Activated T-cell treated with anti-CD3 and anti-CD28 coated beads, Interleukin-2, amount 50 U/mL, for 4 hours (primary cell): ENCODE data around the gene ANTXRL. TPM values are rescaled to one million over a fixed set of nuclear protein-coding genes. Genes with fewer than 3 reads are reported as not detected.
"Not testable (repeated sequence)": the region's sequence is repeated elsewhere in the genome, so short reads cannot be mapped to it uniquely, and the experiment has no call there.

Experiments
- ATAC-seq, 2 donors: fragments of 200-7000 bp; cut with Tn5 transposase; one replicate each; pipeline ENCODE4 v1.10.0; 2021
- DNase-seq: peaks from one replicate; pipeline ENCODE4 v3.0.0-alpha.2; 2020
- H3K27me3 Mint-ChIP-seq: one replicate; pipeline ENCODE4 v1.8.0; 2021; ENCODE audit warnings: low read depth, mixed read lengths
- H3K36me3 Mint-ChIP-seq: one replicate; pipeline ENCODE4 v1.8.0; 2022; ENCODE audit warnings: mixed read lengths; ENCODE audit not compliant: insufficient read depth
- H3K4me1 Mint-ChIP-seq: one replicate; pipeline ENCODE4 v1.8.0; 2021; ENCODE audit warnings: low read depth, mixed read lengths
- H3K4me3 Mint-ChIP-seq: one replicate; pipeline ENCODE4 v1.8.0; 2021; ENCODE audit warnings: mild to moderate bottlenecking, moderate library complexity, mixed read lengths
- H3K9me3 Mint-ChIP-seq: one replicate; pipeline ENCODE4 v1.8.0; 2021; ENCODE audit warnings: mixed read lengths
- total RNA-seq, 3 donors: library from RNA; stranded (reverse); gene quantifications; one replicate each; pipeline ENCODE4 v1.2.1, GENCODE V29; 2021

Gene ANTXRL
- total RNA-seq, 3 donors from 2014 or later: not detected

- Mint-ChIP-seq H3K4me3 (peak overlapping the region; percentile 74), H3K4me1 (peaks cover 23% of the 10 kb centered on the region), H3K27me3 (peaks cover 14% of the 10 kb centered on the region)
- not testable (repeated sequence) for DNase-seq, H3K36me3 Mint-ChIP-seq, H3K9me3 Mint-ChIP-seq
- ATAC-seq: peak; percentile 6 to 9
Measured at GRCh38 chr10:46282421-46282831, 4.4 kb upstream of the ANTXRL start.

- H3K27me3 Mint-ChIP-seq: peaks cover 14% of the 10 kb centered on the region
- ATAC-seq (peak; percentile 75 to 84), DNase-seq (peak; percentile 51)
- no peaks in the 10 kb centered on the region for H3K36me3 Mint-ChIP-seq
- H3K4me3 Mint-ChIP-seq: peak overlapping the region; percentile 90
- H3K9me3 Mint-ChIP-seq: no peaks in the 10 kb centered on the region
- peaks cover 23% of the 10 kb centered on the region for H3K4me1 Mint-ChIP-seq
Measured at GRCh38 chr10:46282842-46283574, 3.8 kb upstream of the ANTXRL start.

- Mint-ChIP-seq H3K4me1 (peaks cover 23% of the 10 kb centered on the region), H3K4me3 (peak overlapping the region; percentile 90), H3K9me3 (no peaks in the 10 kb centered on the region), H3K36me3 (no peaks in the 10 kb centered on the region), H3K27me3 (peaks cover 14% of the 10 kb centered on the region)
- ATAC-seq: no peak
- DNase-seq: no peak
Measured at GRCh38 chr10:46283580-46284285, 3.1 kb upstream of the ANTXRL start.

GRCh38 chr10:46284286-46285229 is 2.2 kb upstream of the ANTXRL start:
- Mint-ChIP-seq H3K36me3 (no peaks in the 10 kb centered on the region), H3K27me3 (peaks cover 14% of the 10 kb centered on the region), H3K4me1 (peaks cover 23% of the 10 kb centered on the region), H3K9me3 (no peaks in the 10 kb centered on the region), H3K4me3 (peak overlapping the region; percentile 90)
- DNase-seq: peak; percentile 58
- ATAC-seq: peak; percentile 87 to 88

- Mint-ChIP-seq H3K4me1 (peaks cover 23% of the 10 kb centered on the region), H3K4me3 (peak overlapping the region; percentile 90), H3K9me3 (no peaks in the 10 kb centered on the region), H3K36me3 (no peaks in the 10 kb centered on the region), H3K27me3 (peaks cover 14% of the 10 kb centered on the region)
- ATAC-seq: no peak
- DNase-seq: no peak
Measured at GRCh38 chr10:46285300-46285699, 1.5 kb upstream of the ANTXRL start.

DNA sequence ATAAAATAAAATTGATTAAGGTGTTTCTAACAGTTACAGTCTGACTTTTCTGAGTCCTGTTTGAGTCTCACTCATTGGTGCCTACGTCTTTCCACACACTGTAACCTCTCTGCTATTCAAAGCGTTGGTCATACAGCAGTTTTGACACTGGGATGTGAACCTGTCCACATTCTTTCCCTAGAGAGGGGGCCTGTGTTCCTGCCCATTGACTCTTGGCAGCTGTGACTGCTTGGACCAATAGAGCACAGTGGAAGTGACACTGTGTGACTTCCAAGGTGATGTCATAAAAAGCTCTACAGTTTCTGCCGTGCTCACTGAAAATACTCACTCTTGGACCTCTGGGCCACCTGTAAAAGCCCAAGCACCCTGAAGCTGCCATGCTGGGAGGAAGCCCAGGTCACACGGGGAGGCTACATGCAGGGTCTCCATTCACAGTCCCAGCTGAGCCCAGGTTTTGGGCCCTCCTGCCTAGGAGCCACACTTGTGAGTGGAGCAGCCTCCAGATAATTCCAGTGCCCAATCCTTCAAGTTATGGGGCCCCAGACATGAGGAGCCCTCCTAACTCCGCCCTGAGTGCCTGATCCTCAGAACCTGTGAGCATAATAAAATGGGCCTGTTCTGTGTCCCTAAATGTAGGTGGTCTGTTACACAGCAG is 704 bp upstream of the ANTXRL start:
- H3K36me3 Mint-ChIP-seq: no peaks in the 10 kb centered on the region
- ATAC-seq: no peak
- peaks cover 23% of the 10 kb centered on the region for H3K4me1 Mint-ChIP-seq
- peak; percentile 2 for DNase-seq
- H3K9me3 Mint-ChIP-seq: no peaks in the 10 kb centered on the region
- peak overlapping the region; percentile 47 for H3K4me3 Mint-ChIP-seq
- H3K27me3 Mint-ChIP-seq: peaks cover 14% of the 10 kb centered on the region

DNA sequence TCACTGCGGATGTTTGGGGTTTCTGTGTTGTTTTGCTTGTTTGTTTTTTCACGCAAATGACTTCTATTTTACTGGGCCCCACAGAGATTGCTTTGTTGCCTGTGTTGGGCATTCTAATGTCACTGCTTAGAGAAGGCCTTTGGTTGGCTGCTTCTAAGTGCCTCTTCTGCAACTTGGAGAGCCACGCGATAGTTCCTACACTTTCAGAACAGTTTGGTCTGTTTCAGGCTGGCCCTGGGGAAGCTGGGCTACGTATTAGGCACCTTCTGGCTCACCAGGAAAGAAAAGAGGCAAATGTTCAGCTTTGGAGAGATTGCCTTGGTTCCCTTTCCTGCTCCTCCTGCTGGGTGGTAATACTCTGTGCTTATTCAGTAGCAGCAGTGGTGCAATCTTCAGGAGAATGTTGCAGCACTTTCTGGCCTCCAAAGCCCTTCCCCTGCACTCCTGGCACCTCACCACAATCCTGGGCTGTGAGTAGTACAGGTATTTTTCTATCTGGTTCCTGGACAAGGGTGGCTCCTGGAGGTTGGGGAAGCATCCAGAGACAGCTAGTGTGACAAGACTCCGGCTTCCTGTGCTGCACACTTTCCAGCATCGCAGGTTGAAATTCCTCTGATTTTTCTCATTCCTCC is 1.2 kb downstream of the ANTXRL start:
- Mint-ChIP-seq H3K36me3 (no peaks in the 10 kb centered on the region), H3K9me3 (no peaks in the 10 kb centered on the region), H3K4me3 (no peak overlapping the region), H3K4me1 (peaks cover 17% of the 10 kb centered on the region), H3K27me3 (peaks cover 8% of the 10 kb centered on the region)
- ATAC-seq (no peak), DNase-seq (no peak)

- DNase-seq (no peak), ATAC-seq (no peak)
- no peaks in the 10 kb centered on the region for H3K9me3 Mint-ChIP-seq
- peaks cover 7% of the 10 kb centered on the region for H3K27me3 Mint-ChIP-seq
- peaks cover 10% of the 10 kb centered on the region for H3K4me1 Mint-ChIP-seq
- no peaks in the 10 kb centered on the region for H3K36me3 Mint-ChIP-seq
- no peak overlapping the region for H3K4me3 Mint-ChIP-seq
Measured at GRCh38 chr10:46288601-46289206, 1.9 kb downstream of the ANTXRL start.

DNA sequence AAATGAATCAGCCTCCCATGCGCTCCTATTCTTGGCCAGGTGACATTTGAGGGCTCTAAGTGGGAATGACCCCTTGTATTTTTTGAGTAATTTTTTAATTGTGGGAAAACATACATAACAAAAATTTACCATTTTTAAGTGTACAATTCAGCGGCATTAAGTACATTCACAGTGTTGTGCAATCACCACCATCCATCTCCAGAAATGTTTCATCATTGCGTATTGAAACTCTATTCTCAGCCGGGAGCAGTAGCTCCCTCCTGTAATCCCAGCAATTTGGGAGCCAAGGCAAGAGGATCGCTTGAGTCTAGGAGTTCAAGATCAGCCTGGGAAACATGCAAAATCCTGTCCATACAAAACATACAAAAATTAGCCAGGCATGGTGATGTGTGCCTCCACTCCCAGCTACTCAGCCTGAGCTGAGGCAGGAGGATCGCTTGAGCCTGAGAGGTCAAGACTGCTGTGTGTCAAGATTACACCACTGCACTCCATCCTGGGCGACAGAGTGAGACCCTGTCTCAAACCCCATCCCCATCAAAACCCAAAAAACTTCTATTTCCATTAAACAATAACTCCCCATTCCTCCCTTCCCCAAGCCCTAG is 2.5 kb downstream of the ANTXRL start:
- H3K36me3 Mint-ChIP-seq: no peaks in the 10 kb centered on the region
- ATAC-seq (no peak), DNase-seq (no peak)
- no peak overlapping the region for H3K4me3 Mint-ChIP-seq
- peaks cover 4% of the 10 kb centered on the region for H3K27me3 Mint-ChIP-seq
- peaks cover 5% of the 10 kb centered on the region for H3K4me1 Mint-ChIP-seq
- H3K9me3 Mint-ChIP-seq: no peaks in the 10 kb centered on the region

- H3K4me1 Mint-ChIP-seq: peaks cover under 1% of the 10 kb centered on the region
- H3K36me3 Mint-ChIP-seq: no peaks in the 10 kb centered on the region
- ATAC-seq (no peak), DNase-seq (no peak)
- H3K4me3 Mint-ChIP-seq: no peak overlapping the region
- no peaks in the 10 kb centered on the region for H3K9me3 Mint-ChIP-seq
- H3K27me3 Mint-ChIP-seq: peaks cover 4% of the 10 kb centered on the region
Measured at GRCh38 chr10:46290101-46290886, 3.5 kb downstream of the ANTXRL start.

DNA sequence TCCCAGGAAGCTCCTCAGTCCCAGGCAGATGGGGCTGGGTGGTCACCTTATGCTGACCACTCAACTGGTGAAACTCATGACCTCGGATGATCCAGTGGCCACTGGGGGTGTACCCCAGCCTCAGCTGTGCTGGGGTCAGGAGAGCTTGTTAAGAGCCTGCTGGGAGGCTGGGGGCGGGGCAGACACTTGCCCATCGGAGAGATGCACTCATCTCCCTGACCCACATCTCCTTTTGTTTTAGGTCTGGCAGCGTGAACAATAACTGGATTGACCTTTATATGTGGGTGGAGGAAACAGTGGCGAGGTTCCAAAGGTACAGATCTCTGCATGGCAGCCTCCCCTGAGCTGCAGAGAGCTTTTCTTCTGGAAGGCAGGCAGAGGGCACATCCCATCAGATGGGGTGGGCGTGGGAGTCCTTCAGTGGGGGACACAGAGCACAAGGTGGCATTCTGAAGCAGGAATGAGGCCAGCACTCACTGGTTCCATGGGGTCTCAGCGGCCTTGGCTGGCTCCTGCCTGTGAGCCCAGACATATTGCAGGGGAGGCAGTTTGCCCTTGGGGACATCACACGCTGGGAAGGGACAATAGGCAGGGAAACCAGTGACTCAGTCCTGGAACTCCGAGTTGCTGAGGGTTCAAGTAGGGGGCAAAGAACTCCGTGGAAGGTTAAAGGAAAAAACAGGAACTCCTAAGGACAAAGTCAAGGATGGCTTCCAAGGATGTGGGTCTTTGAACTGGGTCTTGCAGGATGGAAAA is 5.2 kb downstream of the ANTXRL start:
- Mint-ChIP-seq H3K9me3 (no peaks in the 10 kb centered on the region), H3K4me3 (no peak overlapping the region), H3K36me3 (no peaks in the 10 kb centered on the region), H3K4me1 (no peaks in the 10 kb centered on the region), H3K27me3 (peaks cover 2% of the 10 kb centered on the region)
- ATAC-seq (no peak), DNase-seq (no peak)

DNA sequence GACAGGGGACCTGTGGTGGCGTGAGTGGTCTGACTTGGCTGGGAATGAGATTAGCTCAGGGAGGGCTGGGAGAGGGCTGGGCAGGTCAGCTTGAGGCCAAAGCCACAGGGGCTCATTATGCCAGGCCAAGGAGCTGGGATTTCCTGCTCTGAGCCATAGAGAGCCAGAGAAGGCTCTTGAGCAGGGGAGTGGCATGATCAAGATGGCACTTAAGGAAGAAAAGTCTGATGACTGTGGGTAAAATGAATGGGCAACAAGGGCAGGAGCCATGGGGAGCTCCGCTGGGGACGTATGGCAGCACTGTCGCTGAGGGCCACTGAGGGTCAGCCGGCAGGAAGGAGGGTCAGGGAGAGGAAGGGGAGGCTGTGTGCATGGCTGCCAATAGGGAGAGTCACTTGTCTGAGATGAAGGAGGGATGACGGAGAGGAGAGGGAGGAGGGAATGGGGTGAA is 5.8 kb downstream of the ANTXRL start:
- H3K9me3 Mint-ChIP-seq: no peaks in the 10 kb centered on the region
- H3K27me3 Mint-ChIP-seq: peaks cover 2% of the 10 kb centered on the region
- no peak for DNase-seq
- H3K4me1 Mint-ChIP-seq: no peaks in the 10 kb centered on the region
- no peak overlapping the region for H3K4me3 Mint-ChIP-seq
- no peak for ATAC-seq
- H3K36me3 Mint-ChIP-seq: no peaks in the 10 kb centered on the region
